ENCODE measurements around the gene ARHGEF3.

DNA sequence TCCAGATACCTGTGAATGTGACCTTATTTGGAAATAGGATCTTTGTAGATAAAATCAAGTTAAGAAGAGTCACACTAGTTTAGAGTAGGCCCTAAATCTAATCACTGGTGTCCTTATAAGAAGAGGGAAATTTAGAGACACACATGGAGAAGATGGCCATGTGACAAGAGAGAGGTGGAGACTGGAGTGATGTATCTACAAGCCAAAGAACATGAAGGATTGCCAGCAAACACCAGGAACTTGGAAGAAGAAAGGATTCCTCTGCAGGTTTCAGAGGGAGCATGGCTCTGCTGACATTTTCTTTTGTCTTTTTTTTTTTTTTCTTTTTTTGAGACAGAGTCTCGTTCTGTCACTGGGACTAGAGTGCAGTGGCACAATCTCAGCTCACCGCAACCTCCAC is 20.8 kb downstream of the ARHGEF3 start:
- TF ChIP-seq, protein P1, sequence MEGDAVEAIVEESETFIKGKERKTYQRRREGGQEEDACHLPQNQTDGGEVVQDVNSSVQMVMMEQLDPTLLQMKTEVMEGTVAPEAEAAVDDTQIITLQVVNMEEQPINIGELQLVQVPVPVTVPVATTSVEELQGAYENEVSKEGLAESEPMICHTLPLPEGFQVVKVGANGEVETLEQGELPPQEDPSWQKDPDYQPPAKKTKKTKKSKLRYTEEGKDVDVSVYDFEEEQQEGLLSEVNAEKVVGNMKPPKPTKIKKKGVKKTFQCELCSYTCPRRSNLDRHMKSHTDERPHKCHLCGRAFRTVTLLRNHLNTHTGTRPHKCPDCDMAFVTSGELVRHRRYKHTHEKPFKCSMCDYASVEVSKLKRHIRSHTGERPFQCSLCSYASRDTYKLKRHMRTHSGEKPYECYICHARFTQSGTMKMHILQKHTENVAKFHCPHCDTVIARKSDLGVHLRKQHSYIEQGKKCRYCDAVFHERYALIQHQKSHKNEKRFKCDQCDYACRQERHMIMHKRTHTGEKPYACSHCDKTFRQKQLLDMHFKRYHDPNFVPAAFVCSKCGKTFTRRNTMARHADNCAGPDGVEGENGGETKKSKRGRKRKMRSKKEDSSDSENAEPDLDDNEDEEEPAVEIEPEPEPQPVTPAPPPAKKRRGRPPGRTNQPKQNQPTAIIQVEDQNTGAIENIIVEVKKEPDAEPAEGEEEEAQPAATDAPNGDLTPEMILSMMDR (IDR thresholded peaks at IDR 0.05), result no peak
- no peak for TF ChIP-seq POLR2A (IDR thresholded peaks at IDR 0.05)
